HG02981 (cell line): ENCODE measurements around the gene GALNT17.
"Not testable (repeated sequence)": the region's sequence is repeated elsewhere in the genome, so short reads cannot be mapped to it uniquely, and the experiment has no call there.

Experiments used
- ATAC-seq: cut with Tn5 transposase; IDR thresholded peaks from one replicate; pipeline ENCODE4 v1.9.1; 2021; ENCODE audit warnings: mild to moderate bottlenecking, moderate library complexity; ENCODE audit not compliant: unreplicated experiment

Gene GALNT17

GRCh38 chr7:71229699-71230098, 97.8 kb downstream of the GALNT17 start:
- no peak for ATAC-seq

GRCh38 chr7:71235253-71235652, 103.3 kb downstream of the GALNT17 start:
- no peak for ATAC-seq

- ATAC-seq: no peak
These were observed 104.5 kb downstream of the GALNT17 start for GRCh38 chr7:71236230-71237105.

- no peak for ATAC-seq
These were observed 106.0 kb downstream of the GALNT17 start for GRCh38 chr7:71237945-71238344.

- no peak for ATAC-seq
These were observed 106.8 kb downstream of the GALNT17 start for GRCh38 chr7:71238581-71239295.

- no peak for ATAC-seq
These were observed 107.8 kb downstream of the GALNT17 start for GRCh38 chr7:71239586-71240268.

- ATAC-seq: no peak
These were observed 111.9 kb downstream of the GALNT17 start for GRCh38 chr7:71243736-71244410.

- no peak for ATAC-seq
These were observed 113.1 kb downstream of the GALNT17 start for GRCh38 chr7:71245038-71245437.

- ATAC-seq: no peak
These were observed 119.8 kb downstream of the GALNT17 start for GRCh38 chr7:71251706-71252105.

- no peak for ATAC-seq
These were observed 122.8 kb downstream of the GALNT17 start for GRCh38 chr7:71254751-71255150.

- ATAC-seq: no peak
These were observed 123.7 kb downstream of the GALNT17 start for GRCh38 chr7:71255537-71256178.

- no peak for ATAC-seq
These were observed 129.1 kb downstream of the GALNT17 start for GRCh38 chr7:71261066-71261465.

- not testable (repeated sequence) for ATAC-seq
These were observed 130.9 kb downstream of the GALNT17 start for GRCh38 chr7:71262834-71263233.

GRCh38 chr7:71264005-71264404, 132.1 kb downstream of the GALNT17 start:
- ATAC-seq: no peak

GRCh38 chr7:71266912-71267311, 135.0 kb downstream of the GALNT17 start:
- no peak for ATAC-seq

GRCh38 chr7:71267734-71268469, 136.0 kb downstream of the GALNT17 start:
- no peak for ATAC-seq

- no peak for ATAC-seq
These were observed 138.6 kb downstream of the GALNT17 start for GRCh38 chr7:71270558-71270957.

GRCh38 chr7:71271203-71271602, 139.3 kb downstream of the GALNT17 start:
- no peak for ATAC-seq

- no peak for ATAC-seq
These were observed 140.9 kb downstream of the GALNT17 start for GRCh38 chr7:71272509-71273490.
